Large intestine (tissue), 3 donors: ENCODE measurements around the gene TACC2. TPM values are rescaled to one million over a fixed set of nuclear protein-coding genes. Genes with fewer than 3 reads are reported as not detected.

Experiments
- DNase-seq, 2 donors: peaks; one replicate each; pipeline versions ENCODE4 v3.0.0 to v3.0.0-alpha.2; 2013
- H3K27ac ChIP-seq: one replicate; pipeline ENCODE4 v1.5.1; 2013; ENCODE audit warnings: low read length
- H3K27me3 ChIP-seq: 2 replicates; pipeline ENCODE4 v1.6.1; 2013; ENCODE audit warnings: low read length; ENCODE audit not compliant: control insufficient read depth, insufficient read depth
- H3K36me3 ChIP-seq: 2 replicates; pipeline ENCODE4 v1.6.1; 2013; ENCODE audit warnings: low read length; ENCODE audit not compliant: control insufficient read depth, insufficient read depth
- H3K4me1 ChIP-seq: one replicate; pipeline ENCODE4 v1.6.1; 2013; ENCODE audit warnings: low read length; ENCODE audit not compliant: control insufficient read depth, insufficient read depth
- H3K4me3 ChIP-seq: one replicate; pipeline ENCODE4 v1.5.1; 2013; ENCODE audit warnings: low read length
- H3K9me3 ChIP-seq: one replicate; pipeline ENCODE4 v1.6.1; 2013; ENCODE audit warnings: mild to moderate bottlenecking, low read depth, low read length, moderate library complexity; ENCODE audit not compliant: control insufficient read depth
- WGBS: methylation state at CpG from one replicate; pipeline ENCODE4 v1.1.5; 2013; ENCODE audit warnings: low lambda C conversion rate; ENCODE audit not compliant: insufficient coverage; 5-methylcytosine and 5-hydroxymethylcytosine counted together
- polyA plus RNA-seq: library from polyadenylated mRNA; unstranded; fragments of 120-200 nt; gene quantifications from one replicate; pipeline ENCODE4 v1.2.1, GENCODE V29; 2013

TACC2 gene
- polyA plus RNA-seq, 1 donor, result 85.5 TPM

DNA sequence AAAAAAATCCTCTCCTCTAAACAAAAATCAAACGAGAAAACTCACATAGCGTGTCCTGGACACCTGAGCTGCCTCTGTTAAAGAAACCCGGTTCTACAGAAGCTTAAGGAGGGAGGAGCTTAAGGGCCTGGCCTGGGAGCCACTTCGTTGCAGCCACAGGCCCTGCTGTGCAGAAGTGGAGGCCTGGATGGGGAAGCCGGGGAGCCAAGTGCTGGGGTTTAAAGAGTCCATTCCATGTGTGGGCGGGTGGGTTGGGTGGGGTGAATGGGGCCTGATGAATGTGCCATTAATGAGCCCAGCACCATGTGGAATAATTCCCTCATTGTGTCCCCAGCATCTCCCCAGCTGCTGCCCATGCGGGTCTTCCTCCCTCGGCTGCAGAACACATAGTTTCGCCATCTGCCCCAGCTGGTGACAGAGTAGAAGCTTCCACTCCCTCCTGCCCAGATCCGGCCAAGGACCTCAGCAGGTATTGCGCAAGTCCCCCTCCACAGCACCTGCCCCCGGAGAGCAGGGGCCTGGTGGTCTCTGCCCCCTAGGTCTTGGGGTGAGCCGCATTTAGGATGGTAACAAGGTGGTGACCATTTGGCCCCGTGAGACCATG is 154.4 kb downstream of the TACC2 start:
- H3K9me3 ChIP-seq, result no peaks in the 10 kb centered on the region
- peaks cover 1% of the 10 kb centered on the region for H3K4me1 ChIP-seq
- no CpG with 5 or more reads among the region's 14 CpGs for WGBS
- H3K27me3 ChIP-seq, result no peaks in the 10 kb centered on the region
- H3K4me3 ChIP-seq, result no peak overlapping the region
- no peak for DNase-seq
- peaks cover 52% of the 10 kb centered on the region for H3K36me3 ChIP-seq
- H3K27ac ChIP-seq, result no peak overlapping the region

GRCh38 chr10:122144199-122144598 is 155.2 kb downstream of the TACC2 start:
- peaks cover 53% of the 10 kb centered on the region for H3K36me3 ChIP-seq
- H3K4me3 ChIP-seq, result no peak overlapping the region
- no CpG with 5 or more reads among the region's 2 CpGs for whole genome bisulfite sequencing
- DNase-seq, result no peak
- H3K27me3 ChIP-seq, result no peaks in the 10 kb centered on the region
- H3K27ac ChIP-seq, result no peak overlapping the region
- no peaks in the 10 kb centered on the region for H3K9me3 ChIP-seq
- peaks cover 4% of the 10 kb centered on the region for H3K4me1 ChIP-seq

DNA sequence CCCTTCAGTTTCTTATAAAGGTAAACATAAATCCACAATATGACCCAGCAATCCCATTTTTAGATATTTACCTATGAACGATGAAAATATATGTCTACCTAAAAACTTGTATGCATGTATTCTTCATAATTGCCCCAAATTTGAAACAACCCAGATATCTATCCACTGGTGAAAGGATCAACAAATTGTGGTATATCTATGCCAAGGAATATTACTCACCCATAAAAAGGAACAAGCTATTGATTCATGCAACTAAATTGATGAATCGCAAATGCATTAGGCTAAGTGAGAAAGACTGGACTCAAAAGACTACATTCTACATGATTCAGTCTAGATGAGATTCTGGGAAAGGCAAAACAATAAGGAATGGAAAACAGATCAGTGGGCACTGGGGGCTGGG is 156.2 kb downstream of the TACC2 start:
- 100% methylated on average over 1 of the region's 2 CpGs for WGBS
- H3K27me3 ChIP-seq, result no peaks in the 10 kb centered on the region
- DNase-seq, result no peak
- no peak overlapping the region for H3K27ac ChIP-seq
- no peaks in the 10 kb centered on the region for H3K9me3 ChIP-seq
- no peak overlapping the region for H3K4me3 ChIP-seq
- peaks cover 4% of the 10 kb centered on the region for H3K4me1 ChIP-seq
- H3K36me3 ChIP-seq, result peaks cover 50% of the 10 kb centered on the region

- no peak for DNase-seq
- WGBS, result 83% methylated on average over 1 of the region's 7 CpGs
Measured at GRCh38 chr10:122147663-122148062, 158.7 kb downstream of the TACC2 start.

DNA sequence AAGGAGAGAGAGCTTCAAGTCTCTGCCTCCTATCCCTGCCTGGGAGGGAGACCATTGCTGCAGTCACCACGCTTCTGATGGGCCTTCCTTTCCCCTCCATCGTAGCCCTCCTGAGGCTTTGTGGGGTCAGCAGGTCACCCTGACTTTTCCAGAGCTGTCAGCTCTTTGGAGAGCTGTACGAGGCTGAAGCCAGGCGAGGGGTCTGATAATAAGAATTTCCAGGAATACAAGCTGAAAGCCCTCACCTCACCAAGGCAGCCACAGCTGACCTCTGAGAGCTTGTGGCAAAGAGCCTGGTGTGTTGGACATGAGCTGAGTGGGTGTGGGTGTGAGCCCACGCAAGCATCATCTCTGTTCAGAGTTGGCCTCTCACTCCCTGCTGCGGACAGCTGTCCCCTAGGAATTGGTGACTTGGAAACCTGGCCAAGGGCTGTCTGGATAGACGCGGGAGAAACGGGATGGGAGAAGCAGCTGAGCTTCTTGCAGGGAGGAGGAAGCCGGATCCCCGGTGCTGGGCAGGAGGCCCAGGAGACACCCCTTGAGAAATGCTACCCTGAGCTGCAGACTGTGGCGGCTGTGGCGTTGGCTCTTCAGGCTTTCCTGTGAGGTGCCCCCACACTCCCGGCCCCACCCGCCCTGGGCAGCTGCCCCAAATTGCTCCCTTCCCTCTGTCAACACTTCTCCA is 160.1 kb downstream of the TACC2 start:
- no CpG with 5 or more reads among the region's 15 CpGs for WGBS
- no peak for DNase-seq
- peak overlapping the region; percentile 50 for H3K27ac ChIP-seq

More at GRCh38 chr10:122147663-122148062, 158.7 kb downstream of the TACC2 start:
- no peak overlapping the region for H3K27ac ChIP-seq
- no peaks in the 10 kb centered on the region for H3K9me3 ChIP-seq
- no peak overlapping the region for H3K4me3 ChIP-seq
- H3K27me3 ChIP-seq, result no peaks in the 10 kb centered on the region
- peaks cover 4% of the 10 kb centered on the region for H3K4me1 ChIP-seq
- H3K36me3 ChIP-seq, result peaks cover 62% of the 10 kb centered on the region

GRCh38 chr10:122149561-122150505 is 160.9 kb downstream of the TACC2 start:
- no peak overlapping the region for H3K4me3 ChIP-seq
- no peaks in the 10 kb centered on the region for H3K9me3 ChIP-seq
- peaks cover 49% of the 10 kb centered on the region for H3K36me3 ChIP-seq
- DNase-seq, result peak in 1 of 2 donors; percentile 37
- H3K27ac ChIP-seq, result peak overlapping the region; percentile 50
- peaks cover 4% of the 10 kb centered on the region for H3K4me1 ChIP-seq
- H3K27me3 ChIP-seq, result no peaks in the 10 kb centered on the region
- 80% methylated on average over 1 of the region's 41 CpGs for WGBS

More for the DNA sequence above, 160.1 kb downstream of the TACC2 start:
- H3K9me3 ChIP-seq, result no peaks in the 10 kb centered on the region
- no peak overlapping the region for H3K4me3 ChIP-seq
- no peaks in the 10 kb centered on the region for H3K27me3 ChIP-seq
- H3K36me3 ChIP-seq, result peaks cover 56% of the 10 kb centered on the region
- H3K4me1 ChIP-seq, result peaks cover 4% of the 10 kb centered on the region

- H3K27me3 ChIP-seq, result no peaks in the 10 kb centered on the region
- no peak for DNase-seq
- no peak overlapping the region for H3K27ac ChIP-seq
- no peaks in the 10 kb centered on the region for H3K9me3 ChIP-seq
- H3K4me1 ChIP-seq, result peaks cover 4% of the 10 kb centered on the region
- H3K36me3 ChIP-seq, result peaks cover 37% of the 10 kb centered on the region
- H3K4me3 ChIP-seq, result no peak overlapping the region
- no CpG with 5 or more reads among the region's 5 CpGs for WGBS
Measured at GRCh38 chr10:122151121-122151694, 162.2 kb downstream of the TACC2 start.

GRCh38 chr10:122152544-122152943 is 163.6 kb downstream of the TACC2 start:
- peaks cover 4% of the 10 kb centered on the region for H3K4me1 ChIP-seq
- no peak for DNase-seq
- peaks cover 30% of the 10 kb centered on the region for H3K36me3 ChIP-seq

GRCh38 chr10:122154031-122154544 is 165.1 kb downstream of the TACC2 start:
- H3K36me3 ChIP-seq, result peaks cover 26% of the 10 kb centered on the region
- H3K27me3 ChIP-seq, result no peaks in the 10 kb centered on the region
- no peaks in the 10 kb centered on the region for H3K9me3 ChIP-seq
- DNase-seq, result no peak
- no CpG with 5 or more reads among the region's 10 CpGs for WGBS
- H3K4me1 ChIP-seq, result no peaks in the 10 kb centered on the region
- no peak overlapping the region for H3K27ac ChIP-seq
- H3K4me3 ChIP-seq, result no peak overlapping the region

More at GRCh38 chr10:122152544-122152943, 163.6 kb downstream of the TACC2 start:
- Histone ChIP-seq H3K9me3 (no peaks in the 10 kb centered on the region), H3K27ac (no peak overlapping the region), H3K27me3 (no peaks in the 10 kb centered on the region), H3K4me3 (no peak overlapping the region)
- WGBS, result 100% methylated on average over 1 of the region's 9 CpGs
